ENCODE data around the gene SERTAD4. TPM values are rescaled to one million over a fixed set of nuclear protein-coding genes. Genes with fewer than 3 reads are reported as not detected.

Gene SERTAD4
- total RNA-seq, 2 donors from 2014 or later = 1.0 TPM; not detected in 1

DNA sequence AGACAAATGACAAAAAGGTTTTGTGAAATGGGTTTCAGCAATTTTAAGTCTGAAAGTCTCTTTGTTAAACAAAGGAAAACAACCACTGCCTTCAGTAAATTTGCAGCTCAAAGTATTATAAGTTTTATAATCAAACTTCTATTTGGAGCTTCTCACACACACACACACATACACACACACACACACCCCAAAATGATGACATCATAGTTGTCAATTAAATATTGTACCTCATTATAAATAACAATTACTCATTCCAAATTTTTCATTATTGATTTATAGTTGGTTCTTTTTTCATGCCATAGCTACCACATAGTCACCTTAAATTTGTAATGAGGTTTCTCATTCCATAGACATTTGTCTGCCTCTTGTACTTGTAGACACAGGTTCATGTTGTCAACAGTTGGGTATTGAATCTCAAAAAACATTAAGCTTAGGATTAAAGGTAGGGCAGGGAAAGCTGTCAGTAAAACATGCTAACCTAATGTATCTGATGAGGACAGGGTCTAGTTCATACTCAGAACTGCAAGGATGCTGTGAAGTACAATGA is 2.4 kb upstream of the SERTAD4 start:
- H3K27me3 ChIP-seq = peaks cover 0 to 14% of the 10 kb centered on the region in 2 donors

DNA sequence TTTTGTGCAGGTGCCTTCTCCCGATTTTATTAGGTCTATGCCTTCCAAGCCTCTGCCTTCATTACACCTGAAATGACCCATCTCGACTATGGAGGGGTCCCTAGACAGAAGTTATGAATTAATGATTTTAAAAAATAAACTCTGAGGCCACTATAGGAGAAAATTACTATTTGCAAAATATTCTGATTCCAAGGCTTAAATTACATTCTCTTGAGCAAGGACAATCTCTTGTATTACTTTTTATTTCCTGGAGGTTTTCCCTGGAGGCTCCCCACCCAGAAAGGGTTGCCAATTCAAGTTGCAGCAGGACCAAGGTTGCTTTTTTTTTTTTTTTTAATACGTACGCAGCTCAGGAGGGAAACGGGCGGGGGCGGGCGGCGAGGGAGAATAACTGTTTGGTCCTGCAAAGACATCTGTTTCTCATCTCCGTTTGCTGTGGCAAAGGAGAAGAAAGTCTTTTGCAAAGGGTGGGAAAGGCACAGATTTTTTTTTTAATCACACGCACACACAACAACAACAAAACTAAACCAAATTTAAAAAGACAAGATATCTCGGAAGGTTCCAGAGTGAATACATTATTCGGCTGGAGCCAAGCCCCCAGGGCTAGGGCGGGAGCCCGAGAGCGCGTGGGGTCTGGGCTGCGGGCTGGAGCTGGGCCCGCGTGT is 618 bp upstream of the SERTAD4 start:
- Histone ChIP-seq H3K36me3 (replicated peaks in 1 of 2; ENCODE audit: insufficient read depth in 1 of 2, low read depth in 2 of 2) (no peaks in the 10 kb centered on the region), H3K4me3 (no peak overlapping the region), H3K9me3 (no peaks in the 10 kb centered on the region), H3K27ac (no peak overlapping the region), H3K27me3 (peaks cover 0 to 14% of the 10 kb centered on the region in 2 donors), H3K4me1 (peaks cover 16% of the 10 kb centered on the region)
- 3 to 6% methylated on average over 20 of the region's 20 CpGs for WGBS, 2 donors
- TF ChIP-seq, protein P1, sequence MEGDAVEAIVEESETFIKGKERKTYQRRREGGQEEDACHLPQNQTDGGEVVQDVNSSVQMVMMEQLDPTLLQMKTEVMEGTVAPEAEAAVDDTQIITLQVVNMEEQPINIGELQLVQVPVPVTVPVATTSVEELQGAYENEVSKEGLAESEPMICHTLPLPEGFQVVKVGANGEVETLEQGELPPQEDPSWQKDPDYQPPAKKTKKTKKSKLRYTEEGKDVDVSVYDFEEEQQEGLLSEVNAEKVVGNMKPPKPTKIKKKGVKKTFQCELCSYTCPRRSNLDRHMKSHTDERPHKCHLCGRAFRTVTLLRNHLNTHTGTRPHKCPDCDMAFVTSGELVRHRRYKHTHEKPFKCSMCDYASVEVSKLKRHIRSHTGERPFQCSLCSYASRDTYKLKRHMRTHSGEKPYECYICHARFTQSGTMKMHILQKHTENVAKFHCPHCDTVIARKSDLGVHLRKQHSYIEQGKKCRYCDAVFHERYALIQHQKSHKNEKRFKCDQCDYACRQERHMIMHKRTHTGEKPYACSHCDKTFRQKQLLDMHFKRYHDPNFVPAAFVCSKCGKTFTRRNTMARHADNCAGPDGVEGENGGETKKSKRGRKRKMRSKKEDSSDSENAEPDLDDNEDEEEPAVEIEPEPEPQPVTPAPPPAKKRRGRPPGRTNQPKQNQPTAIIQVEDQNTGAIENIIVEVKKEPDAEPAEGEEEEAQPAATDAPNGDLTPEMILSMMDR (IDR thresholded peaks at IDR 0.05) = no peak
- TF ChIP-seq POLR2A (IDR thresholded peaks at IDR 0.05) = no peak
- ATAC-seq (no peak), DNase-seq (no peak)
- intact Hi-C loops (cut with DNase I) = no loop called here

More for the DNA sequence above, 2.4 kb upstream of the SERTAD4 start:
- no peaks in the 10 kb centered on the region for H3K9me3 ChIP-seq
- intact Hi-C loops (cut with DNase I) = no loop called here
- no peak overlapping the region for H3K27ac ChIP-seq
- no peak for ATAC-seq
- H3K36me3 ChIP-seq (replicated peaks in 1 of 2; ENCODE audit: insufficient read depth in 1 of 2, low read depth in 2 of 2) = no peaks in the 10 kb centered on the region
- no peak overlapping the region for H3K4me3 ChIP-seq
- no peak for DNase-seq
- TF ChIP-seq, protein P1 (IDR thresholded peaks at IDR 0.05) = no peak
- TF ChIP-seq POLR2A (IDR thresholded peaks at IDR 0.05) = no peak
- peaks cover 16% of the 10 kb centered on the region for H3K4me1 ChIP-seq

DNA sequence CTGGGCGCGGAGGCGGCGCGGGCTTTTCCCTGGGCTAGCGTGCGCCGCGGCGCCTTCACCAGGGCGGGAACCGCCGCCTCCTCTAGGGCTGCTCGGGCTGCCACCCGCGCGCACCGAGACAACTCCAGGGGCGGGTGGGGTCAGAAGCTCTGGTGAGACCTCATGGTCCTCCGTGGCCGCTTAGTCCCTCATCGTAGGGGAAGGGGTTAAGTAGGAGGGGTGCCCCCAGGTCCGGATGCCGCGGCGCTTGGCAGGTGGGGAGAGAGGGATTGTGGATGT is 559 bp downstream of the SERTAD4 start:
- Histone ChIP-seq H3K9me3 (no peaks in the 10 kb centered on the region), H3K36me3 (replicated peaks in 1 of 2; ENCODE audit: insufficient read depth in 1 of 2, low read depth in 2 of 2) (no peaks in the 10 kb centered on the region), H3K27me3 (peaks cover 0 to 14% of the 10 kb centered on the region in 2 donors), H3K4me3 (peak overlapping the region in 1 of 2 donors; percentile 34), H3K27ac (peak overlapping the region in 3 of 4 donors; percentile 40 to 53 (median 50)), H3K4me1 (peaks cover 16% of the 10 kb centered on the region)
- ATAC-seq (peak; percentile 34), DNase-seq (peak in 1 of 4 donors; percentile 27)
- 0 to 3% methylated on average over 11 to 26 of the region's 26 CpGs for WGBS, 2 donors
- no peak for TF ChIP-seq POLR2A (IDR thresholded peaks at IDR 0.05)
- TF ChIP-seq, protein P1 (IDR thresholded peaks at IDR 0.05) = no peak
- intact Hi-C loops (cut with DNase I) = no loop called here

DNA sequence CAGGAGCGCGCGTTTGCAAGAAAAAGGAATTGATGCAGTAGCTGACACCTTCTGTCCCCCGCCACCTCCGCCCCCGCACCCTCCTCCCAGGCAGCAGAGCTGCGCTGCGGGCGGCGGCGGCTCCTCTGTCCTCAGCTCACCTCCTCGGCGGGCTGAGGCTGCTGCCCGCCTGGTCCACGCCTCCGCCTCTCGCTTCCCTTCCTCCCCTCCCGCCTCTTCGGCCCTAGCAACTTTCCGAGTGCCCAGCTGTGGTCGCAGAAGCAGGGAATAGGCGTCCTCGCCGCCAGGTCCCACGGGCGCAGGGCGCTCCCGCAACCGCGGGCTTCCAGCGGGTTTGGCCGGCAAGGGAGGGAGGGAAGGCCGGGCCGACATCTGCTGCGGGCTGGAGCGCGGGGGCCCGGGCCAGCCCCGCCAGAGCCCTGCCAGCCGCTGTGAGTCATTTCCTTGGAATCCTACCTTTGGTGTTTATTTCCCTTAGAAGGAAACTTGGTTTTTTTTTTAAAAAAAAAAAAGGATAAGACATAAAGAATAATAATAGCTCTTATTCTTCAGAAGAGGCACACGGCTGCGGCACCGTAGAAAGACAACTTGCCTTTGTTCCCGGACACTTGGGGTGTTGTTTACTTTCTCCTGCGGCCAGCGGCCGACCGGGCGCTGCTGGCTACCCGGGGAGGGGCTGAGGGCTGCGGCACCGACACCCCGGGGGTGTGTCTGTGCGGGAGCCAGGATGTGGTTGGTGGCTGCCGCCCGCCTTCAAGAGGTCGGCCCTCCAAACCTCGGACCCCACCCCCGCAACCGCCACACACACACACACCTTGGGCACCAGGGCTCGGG is 1.1 kb downstream of the SERTAD4 start:
- Histone ChIP-seq H3K27me3 (peaks cover 0 to 14% of the 10 kb centered on the region in 2 donors), H3K4me1 (peaks cover 16% of the 10 kb centered on the region), H3K36me3 (replicated peaks in 1 of 2; ENCODE audit: insufficient read depth in 1 of 2, low read depth in 2 of 2) (no peaks in the 10 kb centered on the region), H3K27ac (peak overlapping the region; percentile 39 to 53 (median 45)), H3K9me3 (no peaks in the 10 kb centered on the region), H3K4me3 (peak overlapping the region in 1 of 2 donors; percentile 34)
- peak; percentile 71 for ATAC-seq
- peak in 3 of 4 donors; percentile 24 to 48 (median 45) for DNase-seq
- intact Hi-C loops (cut with DNase I) = no loop called here
- TF ChIP-seq, protein P1 (IDR thresholded peaks at IDR 0.05) = no peak
- no peak for TF ChIP-seq POLR2A (IDR thresholded peaks at IDR 0.05)
- 1 to 2% methylated on average over 46 to 61 of the region's 61 CpGs for WGBS, 2 donors
